CD8-positive, alpha-beta memory T cell (primary cell): ENCODE measurements around the gene IFIT1. TPM values are rescaled to one million over a fixed set of nuclear protein-coding genes. Genes with fewer than 3 reads are reported as not detected.
"Not testable (repeated sequence)": the region's sequence is repeated elsewhere in the genome, so short reads cannot be mapped to it uniquely, and the experiment has no call there.

Experiments
- CTCF ChIA-PET: fragments of 350-600 bp; sonication (Branson Sonifier 250); formaldehyde crosslinking; loops from one replicate; lab custom pipeline; 2021; ENCODE audit warnings: antibody characterized with exemption; lab: Charles Lee
- POLR2A ChIA-PET: fragments of 350-600 bp; sonication (Branson Sonifier 250); formaldehyde crosslinking; loops from one replicate; lab custom pipeline; 2021; ENCODE audit warnings: antibody characterized with exemption; lab: Charles Lee
- DNase-seq, 5 donors: peaks; one replicate each; pipeline versions ENCODE4 v3.0.0 to v3.0.0-alpha.2; 2020 to 2022; ENCODE audit warnings: mixed read lengths in 1 of 5
- H3K27ac ChIP-seq: one replicate; pipeline ENCODE4 v1.7.0; 2013; ENCODE audit warnings: low read depth, mild to moderate bottlenecking, low read length, moderate library complexity
- H3K27me3 ChIP-seq: 2 replicates; pipeline ENCODE4 v1.7.0; 2013; ENCODE audit warnings: low read length, mild to moderate bottlenecking; ENCODE audit not compliant: insufficient read depth, poor library complexity, severe bottlenecking
- H3K36me3 ChIP-seq: 2 replicates; pipeline ENCODE4 v1.7.0; 2013; ENCODE audit warnings: mild to moderate bottlenecking, low read length, moderate library complexity; ENCODE audit not compliant: insufficient read depth
- H3K4me1 ChIP-seq: 2 replicates; pipeline ENCODE4 v1.7.0; 2013; ENCODE audit warnings: mild to moderate bottlenecking, low read length, moderate library complexity; ENCODE audit not compliant: insufficient read depth
- H3K4me3 ChIP-seq: 2 replicates; pipeline ENCODE4 v1.7.0; 2013; ENCODE audit warnings: mild to moderate bottlenecking, low read length
- H3K9me3 ChIP-seq: 2 replicates; pipeline ENCODE4 v1.7.0; 2013; ENCODE audit warnings: mild to moderate bottlenecking, low read length
- H3K27ac Mint-ChIP-seq, 8 donors: one replicate each; pipeline ENCODE4 v1.8.0; 2020 to 2021; ENCODE audit warnings: mixed read lengths in 8 of 8, mild to moderate bottlenecking in 6 of 8, inconsistent platforms in 3 of 8, moderate library complexity in 3 of 8
- H3K27me3 Mint-ChIP-seq, 2 donors: one replicate each; pipeline ENCODE4 v1.8.0; 2020 to 2021; ENCODE audit warnings: mixed read lengths in 2 of 2, mild to moderate bottlenecking in 1 of 2, moderate library complexity in 1 of 2
- H3K36me3 Mint-ChIP-seq, 3 donors: one replicate each; pipeline ENCODE4 v1.8.0; 2020 to 2021; ENCODE audit warnings: mixed read lengths in 3 of 3, inconsistent platforms in 1 of 3, mild to moderate bottlenecking in 1 of 3
- H3K4me1 Mint-ChIP-seq, 3 donors: one replicate each; pipeline ENCODE4 v1.8.0; 2020 to 2021; ENCODE audit warnings: mixed read lengths in 3 of 3, inconsistent platforms in 1 of 3, mild to moderate bottlenecking in 1 of 3
- H3K4me3 Mint-ChIP-seq, 7 donors: one replicate each; pipeline ENCODE4 v1.8.0; 2020 to 2021; ENCODE audit warnings: mixed read lengths in 7 of 7, mild to moderate bottlenecking in 6 of 7, moderate library complexity in 4 of 7, inconsistent platforms in 2 of 7
- H3K9me3 Mint-ChIP-seq, 5 donors: one replicate each; pipeline ENCODE4 v1.8.0; 2020 to 2022; ENCODE audit warnings: mixed read lengths in 5 of 5, mild to moderate bottlenecking in 3 of 5, moderate library complexity in 2 of 5, inconsistent platforms in 1 of 5
- polyA plus RNA-seq: library from polyadenylated mRNA; unstranded; fragments of 300-500 nt; fragmentation: Illumina TruSeq; gene quantifications from one replicate; pipeline ENCODE4 v1.2.3, GENCODE V29; 2021
- total RNA-seq, 2 experiments: library from RNA; stranded (reverse); gene quantifications; one replicate each; pipeline ENCODE4 v1.2.3, GENCODE V29; 2021

IFIT1 gene
- total and polyA plus RNA-seq, 3 experiments from 2014 or later = 0.39 to 4.1 (median 0.71) TPM

GRCh38 chr10:89428877-89429276 is 36.5 kb downstream of the IFIT1 start:
- Mint-ChIP-seq H3K4me3 (no peak overlapping the region), H3K4me1 (no peaks in the 10 kb centered on the region), H3K27me3 (peaks cover 6 to 23% of the 10 kb centered on the region in 2 donors), H3K9me3 (no peaks in the 10 kb centered on the region), H3K36me3 (no peaks in the 10 kb centered on the region), H3K27ac (no peak overlapping the region)
- CTCF ChIA-PET = interaction anchor here (0.9 kb wide), 1 partner anchor 134 kb away, joined by 3 read pairs; no protein-coding TSS in a partner anchor
- POLR2A ChIA-PET = no interaction called here
- no peaks in the 10 kb centered on the region for H3K9me3 ChIP-seq
- H3K27ac ChIP-seq = no peak overlapping the region
- DNase-seq = no peak
- H3K4me1 ChIP-seq = no peaks in the 10 kb centered on the region
- H3K4me3 ChIP-seq = no peak overlapping the region
- no peaks in the 10 kb centered on the region for H3K36me3 ChIP-seq
- H3K27me3 ChIP-seq = no peaks in the 10 kb centered on the region

DNA sequence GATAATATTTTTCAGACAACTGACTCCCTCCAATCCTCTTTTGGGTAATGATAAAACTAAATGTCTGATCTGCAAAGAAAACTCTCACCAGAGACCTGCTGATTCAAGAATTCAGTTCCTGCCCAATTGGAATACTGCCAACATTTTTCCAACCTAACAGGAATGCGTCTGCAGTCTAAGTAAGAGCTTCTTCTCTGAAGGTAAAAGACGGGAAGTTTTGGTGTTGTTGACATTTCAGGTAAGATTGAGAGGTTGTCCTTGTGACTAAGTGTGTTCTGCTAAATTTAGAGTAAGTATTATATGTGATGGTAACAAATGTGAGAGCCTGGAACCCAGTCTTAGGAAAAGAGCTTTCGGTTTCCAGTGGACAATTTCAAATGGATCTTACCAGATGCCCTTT is 39.6 kb downstream of the IFIT1 start:
- ChIA-PET CTCF (no interaction called here), POLR2A (no interaction called here)
- Mint-ChIP-seq H3K9me3 (no peaks in the 10 kb centered on the region), H3K4me3 (no peak overlapping the region), H3K36me3 (no peaks in the 10 kb centered on the region), H3K4me1 (no peaks in the 10 kb centered on the region), H3K27ac (no peak overlapping the region), H3K27me3 (peaks cover 13 to 43% of the 10 kb centered on the region in 2 donors)
- Histone ChIP-seq H3K27me3 (peaks cover 3% of the 10 kb centered on the region), H3K9me3 (no peaks in the 10 kb centered on the region), H3K27ac (no peak overlapping the region), H3K36me3 (no peaks in the 10 kb centered on the region), H3K4me1 (no peaks in the 10 kb centered on the region), H3K4me3 (no peak overlapping the region)
- no peak for DNase-seq

GRCh38 chr10:89438525-89438924 is 46.1 kb downstream of the IFIT1 start:
- no peaks in the 10 kb centered on the region for H3K4me1 Mint-ChIP-seq
- ChIA-PET CTCF (no interaction called here), POLR2A (no interaction called here)
- H3K36me3 Mint-ChIP-seq = no peaks in the 10 kb centered on the region
- DNase-seq = no peak
- no peaks in the 10 kb centered on the region for H3K36me3 ChIP-seq
- H3K27me3 ChIP-seq = peaks cover 10% of the 10 kb centered on the region
- peaks cover 24 to 64% of the 10 kb centered on the region in 2 donors for H3K27me3 Mint-ChIP-seq
- H3K9me3 ChIP-seq = no peaks in the 10 kb centered on the region
- no peak overlapping the region for H3K4me3 ChIP-seq
- H3K9me3 Mint-ChIP-seq = no peaks in the 10 kb centered on the region
- H3K4me3 Mint-ChIP-seq = no peak overlapping the region
- no peaks in the 10 kb centered on the region for H3K4me1 ChIP-seq
- H3K27ac ChIP-seq = no peak overlapping the region
- H3K27ac Mint-ChIP-seq = no peak overlapping the region

- peaks cover 0 to 2% (median 0%) of the 10 kb centered on the region in 5 donors for H3K9me3 Mint-ChIP-seq
- Histone ChIP-seq H3K27ac (no peak overlapping the region), H3K4me3 (no peak overlapping the region), H3K36me3 (no peaks in the 10 kb centered on the region), H3K27me3 (peaks cover 8% of the 10 kb centered on the region), H3K9me3 (no peaks in the 10 kb centered on the region), H3K4me1 (no peaks in the 10 kb centered on the region)
- DNase-seq = no peak
- H3K36me3 Mint-ChIP-seq = no peaks in the 10 kb centered on the region
- no peaks in the 10 kb centered on the region for H3K4me1 Mint-ChIP-seq
- H3K27me3 Mint-ChIP-seq = peaks cover 26 to 56% of the 10 kb centered on the region in 2 donors
- H3K4me3 Mint-ChIP-seq = no peak overlapping the region
- H3K27ac Mint-ChIP-seq = no peak overlapping the region
- ChIA-PET CTCF (no interaction called here), POLR2A (no interaction called here)
These were observed 48.0 kb downstream of the IFIT1 start for GRCh38 chr10:89440226-89441009.

DNA sequence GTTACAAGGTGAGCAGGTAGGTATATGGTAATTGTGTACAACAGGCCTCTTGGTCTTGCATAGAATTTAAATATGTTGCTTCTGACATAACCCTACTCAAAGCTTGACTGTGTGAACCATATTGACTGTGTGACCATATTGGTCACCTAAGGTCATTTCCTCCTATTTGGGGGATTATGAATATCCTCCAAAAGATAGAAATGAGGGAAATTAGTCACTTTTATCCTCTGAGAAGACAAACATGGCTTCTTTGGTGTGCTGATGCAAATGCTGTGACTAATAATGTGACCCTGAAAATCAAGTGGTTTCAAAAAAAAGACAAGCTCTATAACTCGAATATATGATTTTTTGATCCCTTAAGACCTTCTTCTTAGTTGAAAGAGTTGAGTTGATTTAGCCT is 49.9 kb downstream of the IFIT1 start:
- H3K36me3 Mint-ChIP-seq = no peaks in the 10 kb centered on the region
- no peaks in the 10 kb centered on the region for H3K4me1 Mint-ChIP-seq
- H3K9me3 Mint-ChIP-seq = peaks cover 0 to 9% (median 2%) of the 10 kb centered on the region in 5 donors
- no peak overlapping the region for H3K4me3 Mint-ChIP-seq
- no peaks in the 10 kb centered on the region for H3K4me1 ChIP-seq
- DNase-seq = no peak
- no peaks in the 10 kb centered on the region for H3K9me3 ChIP-seq
- H3K27ac Mint-ChIP-seq = no peak overlapping the region
- CTCF ChIA-PET = no interaction called here
- H3K4me3 ChIP-seq = no peak overlapping the region
- H3K36me3 ChIP-seq = no peaks in the 10 kb centered on the region
- peaks cover 6% of the 10 kb centered on the region for H3K27me3 ChIP-seq
- POLR2A ChIA-PET = no interaction called here
- no peak overlapping the region for H3K27ac ChIP-seq
- peaks cover 30 to 48% of the 10 kb centered on the region in 2 donors for H3K27me3 Mint-ChIP-seq

DNA sequence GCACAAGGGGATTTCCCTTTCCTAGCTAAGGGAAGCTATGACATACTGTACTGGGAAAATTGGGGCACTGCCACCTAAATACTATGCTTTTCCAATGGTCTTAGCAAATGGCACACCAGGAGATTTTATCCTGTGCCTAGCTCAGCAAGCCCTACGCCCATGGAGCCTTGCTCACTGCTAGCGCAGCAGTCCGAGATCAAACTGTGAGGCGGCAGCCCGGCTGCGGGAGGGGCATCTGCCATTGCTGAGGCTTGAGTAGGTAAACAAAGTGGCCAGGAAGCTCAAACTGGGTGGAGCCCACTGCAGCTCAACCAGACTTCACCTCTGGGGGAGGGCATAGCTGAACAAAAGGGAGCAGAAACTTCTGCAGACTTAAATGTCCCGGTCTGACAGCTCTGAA is 52.4 kb downstream of the IFIT1 start:
- CTCF ChIA-PET, H3K9me3 ChIP-seq, H3K4me1 Mint-ChIP-seq, H3K27ac Mint-ChIP-seq, H3K4me3 ChIP-seq, H3K36me3 Mint-ChIP-seq, H3K27ac ChIP-seq, DNase-seq, POLR2A ChIA-PET, H3K27me3 ChIP-seq, H3K4me3 Mint-ChIP-seq, H3K36me3 ChIP-seq, H3K9me3 Mint-ChIP-seq, H3K4me1 ChIP-seq: not testable (repeated sequence)
- H3K27me3 Mint-ChIP-seq = peaks cover 23 to 26% of the 10 kb centered on the region in 2 donors

DNA sequence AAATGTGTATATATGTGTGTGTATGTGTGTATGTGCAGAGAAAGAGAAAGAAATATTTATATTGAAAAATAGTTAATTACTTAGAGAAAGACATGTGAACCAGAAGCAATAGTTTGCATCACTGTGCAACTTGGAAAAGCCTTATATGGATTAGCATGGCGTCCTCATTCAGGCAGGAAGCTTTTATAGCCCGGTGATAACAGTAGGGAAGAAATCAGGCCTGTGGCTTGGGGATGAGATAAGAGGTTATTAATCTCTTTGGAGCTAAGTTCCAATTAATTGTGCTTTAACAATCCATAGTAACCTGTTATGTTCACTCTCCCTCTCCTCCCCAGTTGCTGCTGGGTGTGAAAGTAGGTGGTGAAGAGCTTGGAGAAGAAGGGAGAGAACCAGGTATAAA is 58.5 kb downstream of the IFIT1 start:
- Mint-ChIP-seq H3K27ac (no peak overlapping the region), H3K27me3 (peaks cover 7 to 15% of the 10 kb centered on the region in 2 donors), H3K4me1 (no peaks in the 10 kb centered on the region), H3K4me3 (no peak overlapping the region), H3K36me3 (no peaks in the 10 kb centered on the region), H3K9me3 (peaks cover 0 to 6% (median 0%) of the 10 kb centered on the region in 5 donors)
- ChIA-PET CTCF (no interaction called here), POLR2A (no interaction called here)
- no peak overlapping the region for H3K27ac ChIP-seq
- no peak overlapping the region for H3K4me3 ChIP-seq
- no peak for DNase-seq
- no peaks in the 10 kb centered on the region for H3K9me3 ChIP-seq
- H3K36me3 ChIP-seq = no peaks in the 10 kb centered on the region
- no peaks in the 10 kb centered on the region for H3K27me3 ChIP-seq
- H3K4me1 ChIP-seq = no peaks in the 10 kb centered on the region

DNA sequence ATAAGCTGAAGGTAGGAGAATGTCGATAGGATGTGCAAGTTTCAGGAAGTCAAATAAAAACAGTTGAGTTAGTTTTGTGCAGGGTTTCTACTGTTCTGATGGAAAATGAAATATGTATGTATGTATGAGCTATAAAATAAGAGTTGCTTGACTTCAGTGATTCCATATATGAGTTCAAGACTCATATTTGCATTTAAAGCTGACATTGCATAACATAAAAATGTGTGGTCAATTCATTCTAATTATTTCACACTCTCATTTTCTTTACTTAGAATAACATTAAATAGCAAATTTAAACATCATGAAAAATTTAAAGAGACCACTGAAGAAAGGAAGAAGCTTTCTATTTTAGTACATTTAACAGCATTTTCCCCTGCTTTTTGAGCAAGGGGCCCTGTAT is 59.8 kb downstream of the IFIT1 start:
- DNase-seq = no peak
- Mint-ChIP-seq H3K9me3 (no peaks in the 10 kb centered on the region), H3K27ac (no peak overlapping the region), H3K27me3 (peaks cover 1 to 18% of the 10 kb centered on the region in 2 donors), H3K36me3 (no peaks in the 10 kb centered on the region), H3K4me1 (no peaks in the 10 kb centered on the region), H3K4me3 (no peak overlapping the region)
- Histone ChIP-seq H3K27me3 (no peaks in the 10 kb centered on the region), H3K4me1 (no peaks in the 10 kb centered on the region), H3K9me3 (no peaks in the 10 kb centered on the region), H3K4me3 (no peak overlapping the region), H3K27ac (no peak overlapping the region), H3K36me3 (no peaks in the 10 kb centered on the region)
- ChIA-PET CTCF (no interaction called here), POLR2A (no interaction called here)
